Spinal cord (tissue), 10 donors: ENCODE measurements around the gene SLC38A6. TPM values are rescaled to one million over a fixed set of nuclear protein-coding genes. Genes with fewer than 3 reads are reported as not detected.

ENCODE experiments used
- DNase-seq, 6 donors: peaks; one replicate each; pipeline versions ENCODE4 v3.0.0 to v3.0.0-alpha.2; 2013 to 2015; ENCODE audit warnings: low spot score in 6 of 6, low read depth in 4 of 6
- H3K27ac ChIP-seq: one replicate; pipeline ENCODE4 v1.5.1; 2013; ENCODE audit warnings: low read depth, low read length, control low read depth
- H3K27me3 ChIP-seq: one replicate; pipeline ENCODE4 v1.6.1; 2013; ENCODE audit warnings: low read length; ENCODE audit not compliant: control insufficient read depth, insufficient read depth
- H3K36me3 ChIP-seq: one replicate; pipeline ENCODE4 v1.6.1; 2013; ENCODE audit warnings: low read length; ENCODE audit not compliant: control insufficient read depth, insufficient read depth
- H3K4me1 ChIP-seq: one replicate; pipeline ENCODE4 v1.6.1; 2013; ENCODE audit warnings: low read length; ENCODE audit not compliant: control insufficient read depth, insufficient read depth
- H3K4me3 ChIP-seq: one replicate; pipeline ENCODE4 v1.5.1; 2013; ENCODE audit warnings: low read depth, low read length, control low read depth
- H3K9me3 ChIP-seq: one replicate; pipeline ENCODE4 v1.6.1; 2013; ENCODE audit warnings: low read length; ENCODE audit not compliant: control insufficient read depth, insufficient read depth
- WGBS: methylation state at CpG from one replicate; pipeline ENCODE4 v1.1.5; 2013; ENCODE audit warnings: missing lambda C conversion rate; ENCODE audit not compliant: insufficient coverage; 5-methylcytosine and 5-hydroxymethylcytosine counted together
- polyA plus RNA-seq, 2 donors: library from polyadenylated mRNA; unstranded; fragments of 120-200 nt; gene quantifications; one replicate each; pipeline ENCODE4 v1.2.1, GENCODE V29; 2013; ENCODE audit not compliant: insufficient read length in 2 of 2
- total RNA-seq, 2 donors: library from RNA; depleted of rRNA in 1 of 2; stranded (reverse); fragments of 120-200 nt in 1 of 2; fragments of >200 nt in 1 of 2; gene quantifications; one replicate each; pipeline versions ENCODE4 v1.2.3 to v1.2.4, GENCODE V29; 2013 to 2014
- donor health status: healthy.

SLC38A6 gene
- total and polyA plus RNA-seq, 4 donors: 15.3 to 56.6 (median 23.5) TPM

DNA sequence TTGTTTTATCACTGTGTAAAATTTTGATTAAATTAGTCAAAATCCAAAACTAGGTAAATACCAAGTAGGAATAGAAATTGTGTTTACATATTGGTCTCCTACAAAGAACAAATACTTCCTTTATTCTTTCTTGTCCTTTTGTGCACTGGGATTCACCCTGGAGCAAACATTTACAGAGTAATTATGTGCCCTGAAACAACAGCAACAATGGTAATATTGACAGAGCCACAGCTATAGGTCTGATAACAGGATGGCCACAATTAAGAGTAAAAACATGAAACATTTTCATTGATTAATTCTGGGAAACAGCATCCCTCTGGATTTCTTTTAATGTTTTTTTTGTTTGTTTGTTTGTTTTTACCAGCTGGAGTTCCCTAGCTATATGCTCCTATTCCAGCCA lies 61.2 kb downstream of the SLC38A6 start:
- Histone ChIP-seq H3K4me3 (no peak overlapping the region), H3K27me3 (no peaks in the 10 kb centered on the region), H3K36me3 (no peaks in the 10 kb centered on the region), H3K27ac (no peak overlapping the region), H3K9me3 (no peaks in the 10 kb centered on the region), H3K4me1 (no peaks in the 10 kb centered on the region)
- no peak for DNase-seq

DNA sequence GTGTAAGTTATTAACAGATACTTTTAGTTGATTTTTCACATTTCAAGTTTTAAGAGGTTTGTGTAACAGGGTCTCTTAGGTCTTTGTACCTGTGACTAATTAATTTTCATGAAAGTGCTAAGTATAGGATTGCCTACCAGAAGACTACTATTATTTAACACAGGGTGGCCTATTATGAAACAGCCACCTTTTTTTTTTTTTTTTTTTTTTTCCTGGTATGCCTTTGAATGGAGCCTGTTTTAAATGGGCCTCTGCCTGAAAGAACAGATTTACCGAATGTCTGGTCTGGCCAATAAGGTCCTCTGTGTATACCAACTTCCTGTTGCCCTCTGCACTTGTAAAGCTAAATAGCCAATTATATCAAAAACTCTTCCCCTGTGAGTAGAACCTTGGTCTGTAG lies 62.5 kb downstream of the SLC38A6 start:
- no CpG with 5 or more reads among the region's 1 CpG for WGBS
- DNase-seq: no peak
- H3K4me3 ChIP-seq: no peak overlapping the region
- no peaks in the 10 kb centered on the region for H3K36me3 ChIP-seq
- H3K9me3 ChIP-seq: no peaks in the 10 kb centered on the region
- H3K27me3 ChIP-seq: no peaks in the 10 kb centered on the region
- H3K4me1 ChIP-seq: no peaks in the 10 kb centered on the region
- H3K27ac ChIP-seq: no peak overlapping the region

DNA sequence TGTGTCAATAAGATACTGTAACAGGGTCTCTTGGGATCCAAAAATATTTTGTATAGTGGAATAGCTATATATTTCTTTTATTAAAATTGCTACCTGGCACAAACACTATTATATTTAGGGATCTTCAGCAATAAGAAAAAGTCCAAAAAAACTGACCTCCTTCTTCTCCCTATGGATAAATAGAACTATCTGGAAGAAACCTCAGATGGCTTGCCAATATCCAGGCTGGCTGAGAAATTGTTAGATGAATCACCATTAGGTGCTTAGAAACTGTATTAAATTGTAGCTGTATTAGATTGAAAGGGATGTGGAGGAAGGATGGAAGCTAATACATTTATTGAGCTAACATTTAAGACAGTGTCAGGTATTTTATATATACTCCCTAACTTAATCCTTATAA lies 66.0 kb downstream of the SLC38A6 start:
- no peaks in the 10 kb centered on the region for H3K27me3 ChIP-seq
- no peak overlapping the region for H3K4me3 ChIP-seq
- no peak for DNase-seq
- H3K27ac ChIP-seq: no peak overlapping the region
- H3K4me1 ChIP-seq: no peaks in the 10 kb centered on the region
- no peaks in the 10 kb centered on the region for H3K9me3 ChIP-seq
- H3K36me3 ChIP-seq: no peaks in the 10 kb centered on the region

DNA sequence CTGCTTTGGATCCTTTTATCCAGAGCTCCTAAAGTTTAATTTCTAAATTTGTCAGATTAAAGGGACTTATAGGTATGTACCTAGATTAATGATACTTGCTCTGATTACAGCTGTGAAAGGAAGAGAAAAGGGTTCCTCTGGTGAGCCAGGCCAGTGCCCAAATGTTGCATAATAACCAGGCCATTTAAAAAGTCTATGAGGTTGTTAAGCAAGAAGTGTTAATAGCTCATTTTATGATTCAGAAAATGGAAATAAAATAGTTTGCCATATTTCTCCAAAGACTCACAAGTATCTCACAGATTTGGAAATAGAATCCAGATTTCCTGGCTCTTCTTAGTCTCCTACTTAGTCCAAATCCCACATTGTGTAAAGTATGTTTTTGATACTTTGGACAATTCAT lies 67.6 kb downstream of the SLC38A6 start:
- H3K4me1 ChIP-seq: no peaks in the 10 kb centered on the region
- H3K27ac ChIP-seq: no peak overlapping the region
- no peaks in the 10 kb centered on the region for H3K36me3 ChIP-seq
- H3K9me3 ChIP-seq: no peaks in the 10 kb centered on the region
- H3K27me3 ChIP-seq: no peaks in the 10 kb centered on the region
- no peak overlapping the region for H3K4me3 ChIP-seq
- DNase-seq: no peak

DNA sequence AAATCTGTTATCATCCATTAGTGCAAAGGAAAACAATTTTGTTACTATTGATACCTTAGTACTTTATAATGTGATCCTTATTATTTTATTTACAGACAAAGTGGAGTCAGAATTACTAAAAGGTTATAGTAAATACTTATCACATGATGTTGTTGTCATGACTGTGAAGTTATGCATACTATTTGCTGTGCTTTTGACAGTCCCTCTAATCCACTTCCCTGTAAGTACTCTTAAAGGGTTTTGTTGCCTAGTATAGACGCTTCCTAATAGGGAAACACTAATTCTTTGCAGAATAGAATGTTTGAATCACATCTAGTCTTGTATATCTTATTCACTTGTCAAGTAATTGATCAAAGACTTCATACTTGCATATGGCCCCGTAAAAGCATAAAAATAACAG lies 69.4 kb downstream of the SLC38A6 start:
- Histone ChIP-seq H3K36me3 (no peaks in the 10 kb centered on the region), H3K27me3 (no peaks in the 10 kb centered on the region)
- WGBS: no CpG with 5 or more reads among the region's 2 CpGs

DNA sequence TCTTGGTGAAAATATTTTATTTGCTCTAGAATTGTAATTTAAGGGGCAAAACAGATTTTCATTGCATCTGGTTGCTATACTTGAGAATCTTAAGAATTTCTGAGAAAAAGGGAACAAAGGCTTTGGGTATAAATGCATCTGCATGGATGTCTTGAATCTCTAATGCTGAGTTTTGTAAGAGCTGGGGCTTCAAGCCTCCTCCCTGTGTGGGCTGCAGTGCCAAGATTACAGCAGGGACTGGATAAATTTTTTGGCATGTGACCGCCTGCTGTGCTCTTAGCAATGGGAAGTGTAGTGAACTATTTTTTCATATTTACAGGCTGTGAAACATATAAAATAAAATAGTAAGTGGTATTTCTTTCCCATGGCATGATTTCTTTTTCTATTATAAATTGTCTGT lies 70.0 kb downstream of the SLC38A6 start:
- peak in 3 of 6 donors; percentile 6 to 65 (median 41) for DNase-seq
- WGBS: no CpG with 5 or more reads among the region's 1 CpG
- peaks cover 2% of the 10 kb centered on the region for H3K9me3 ChIP-seq
- H3K4me1 ChIP-seq: no peaks in the 10 kb centered on the region
- H3K4me3 ChIP-seq: no peak overlapping the region
- H3K36me3 ChIP-seq: no peaks in the 10 kb centered on the region
- no peaks in the 10 kb centered on the region for H3K27me3 ChIP-seq
- H3K27ac ChIP-seq: no peak overlapping the region

More for the DNA sequence above, 69.4 kb downstream of the SLC38A6 start:
- H3K4me1 ChIP-seq: no peaks in the 10 kb centered on the region
- H3K27ac ChIP-seq: no peak overlapping the region
- H3K4me3 ChIP-seq: no peak overlapping the region
- H3K9me3 ChIP-seq: peaks cover 2% of the 10 kb centered on the region
- DNase-seq: no peak

DNA sequence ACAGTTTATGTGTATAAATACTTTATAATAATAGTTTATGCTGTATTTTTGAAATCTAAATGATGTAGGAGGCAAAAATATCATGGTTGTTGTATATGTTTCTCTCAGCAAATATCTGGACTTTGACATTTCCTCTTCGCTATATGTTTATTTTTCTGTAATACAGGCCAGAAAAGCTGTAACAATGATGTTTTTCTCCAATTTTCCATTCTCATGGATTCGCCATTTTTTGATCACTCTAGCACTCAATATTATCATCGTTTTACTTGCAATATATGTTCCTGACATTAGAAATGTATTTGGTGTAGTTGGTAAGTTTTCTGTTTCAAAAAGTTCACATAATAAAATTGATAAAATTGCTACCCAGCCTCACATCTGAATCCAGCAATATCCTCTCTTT lies 70.6 kb downstream of the SLC38A6 start:
- no peak for DNase-seq
- H3K4me3 ChIP-seq: no peak overlapping the region
- H3K4me1 ChIP-seq: no peaks in the 10 kb centered on the region
- H3K9me3 ChIP-seq: peaks cover 2% of the 10 kb centered on the region
- no peaks in the 10 kb centered on the region for H3K36me3 ChIP-seq
- no peaks in the 10 kb centered on the region for H3K27me3 ChIP-seq
- no CpG with 5 or more reads among the region's 3 CpGs for WGBS
- no peak overlapping the region for H3K27ac ChIP-seq

DNA sequence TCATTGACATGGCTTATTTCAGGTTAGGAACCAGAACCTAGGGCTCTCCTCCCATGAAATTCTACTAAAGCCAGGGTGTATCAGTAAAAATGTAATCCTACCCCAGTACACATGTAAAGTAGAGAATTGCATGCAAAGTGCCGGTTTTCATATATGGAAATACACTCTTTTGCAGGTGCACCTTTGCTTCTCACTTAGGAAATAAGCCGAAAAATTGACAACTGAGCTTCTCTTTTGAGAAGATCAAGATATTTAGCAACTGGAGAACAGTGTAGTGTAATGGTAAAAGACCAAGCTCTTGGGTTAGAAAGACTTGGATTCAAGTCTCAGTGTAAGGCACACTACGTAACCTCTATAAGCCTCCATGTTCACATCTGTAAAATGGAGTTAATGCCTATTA lies 82.4 kb downstream of the SLC38A6 start:
- DNase-seq: no peak
- 80% methylated on average over 1 of the region's 3 CpGs for WGBS
- H3K4me3 ChIP-seq: no peak overlapping the region
- H3K27me3 ChIP-seq: no peaks in the 10 kb centered on the region
- H3K4me1 ChIP-seq: no peaks in the 10 kb centered on the region
- H3K27ac ChIP-seq: no peak overlapping the region
- H3K9me3 ChIP-seq: no peaks in the 10 kb centered on the region
- H3K36me3 ChIP-seq: no peaks in the 10 kb centered on the region

DNA sequence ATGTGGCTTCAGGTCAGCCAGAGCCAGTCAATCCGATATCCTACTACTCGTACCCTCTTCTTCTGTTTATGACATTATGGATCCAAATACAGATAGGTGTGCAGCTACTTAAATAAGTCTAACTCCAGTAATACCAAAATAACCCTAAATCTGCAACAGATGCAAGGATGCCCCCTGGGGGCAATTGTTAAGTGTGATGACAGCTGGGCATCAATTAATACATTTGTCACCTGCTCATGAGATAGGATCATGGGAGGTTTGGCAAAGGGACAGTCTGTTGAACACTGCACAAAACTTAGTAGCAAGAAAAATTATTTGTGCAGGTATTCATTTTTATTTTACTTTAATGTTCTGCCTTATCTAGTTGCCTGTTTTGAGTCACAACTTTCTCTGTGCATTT lies 83.2 kb downstream of the SLC38A6 start:
- no peak for DNase-seq
- H3K36me3 ChIP-seq: no peaks in the 10 kb centered on the region
- no CpG with 5 or more reads among the region's 2 CpGs for WGBS
- no peaks in the 10 kb centered on the region for H3K4me1 ChIP-seq
- H3K4me3 ChIP-seq: no peak overlapping the region
- no peak overlapping the region for H3K27ac ChIP-seq
- H3K9me3 ChIP-seq: no peaks in the 10 kb centered on the region
- no peaks in the 10 kb centered on the region for H3K27me3 ChIP-seq

DNA sequence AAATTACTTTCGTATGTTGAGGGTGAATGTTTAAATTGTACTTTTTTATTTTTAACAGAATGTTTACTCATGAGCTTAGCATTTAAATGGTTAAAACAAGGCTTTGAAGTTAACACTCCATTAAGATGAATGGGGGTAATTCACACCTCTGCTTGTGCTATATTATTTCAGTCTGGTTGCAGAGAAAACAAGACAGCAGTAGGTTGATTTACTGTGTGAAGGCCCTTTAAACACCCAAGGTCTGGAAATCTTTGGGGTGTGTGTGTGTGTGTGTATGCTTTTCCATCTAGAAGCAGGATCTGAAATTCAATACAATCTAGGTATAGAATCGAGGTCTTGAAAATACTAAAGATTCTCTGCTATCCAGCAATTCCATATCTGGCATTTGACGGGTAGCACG lies 83.8 kb downstream of the SLC38A6 start:
- WGBS: no CpG with 5 or more reads among the region's 4 CpGs
- H3K4me1 ChIP-seq: no peaks in the 10 kb centered on the region
- no peaks in the 10 kb centered on the region for H3K36me3 ChIP-seq
- H3K27me3 ChIP-seq: no peaks in the 10 kb centered on the region
- peak in 1 of 6 donors; percentile 10 for DNase-seq
- no peaks in the 10 kb centered on the region for H3K9me3 ChIP-seq
- no peak overlapping the region for H3K4me3 ChIP-seq
- H3K27ac ChIP-seq: no peak overlapping the region

DNA sequence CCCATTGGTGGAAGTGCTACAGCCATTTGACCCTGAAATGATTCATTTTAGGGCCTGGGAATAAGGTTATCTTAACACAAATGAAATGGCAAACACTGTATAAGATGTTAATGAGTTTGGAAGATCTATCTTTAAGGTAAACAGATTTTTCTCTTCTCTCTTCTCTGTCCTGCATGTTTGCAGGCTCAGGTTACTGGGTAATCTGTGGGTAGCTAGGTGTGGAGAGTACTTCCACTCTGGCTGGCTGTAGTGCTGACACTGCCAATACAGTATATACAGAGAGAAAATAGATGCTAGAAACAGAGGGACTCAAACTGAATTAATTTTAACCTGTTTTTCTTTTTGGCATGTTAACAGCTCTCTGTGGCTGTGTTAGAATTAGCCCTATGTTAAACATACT lies 84.6 kb downstream of the SLC38A6 start:
- DNase-seq: no peak
- Histone ChIP-seq H3K9me3 (no peaks in the 10 kb centered on the region), H3K27ac (no peak overlapping the region), H3K4me3 (no peak overlapping the region), H3K27me3 (no peaks in the 10 kb centered on the region), H3K36me3 (no peaks in the 10 kb centered on the region), H3K4me1 (no peaks in the 10 kb centered on the region)
